HepG2 (cell line): ENCODE measurements around the gene SPHK1. TPM values are rescaled to one million over a fixed set of nuclear protein-coding genes. Genes with fewer than 3 reads are reported as not detected.

Experiments used
- ARHGAP35 ChIP-seq: sonication (generic); formaldehyde crosslinking; IDR thresholded peaks from 2 replicates; pipeline ENCODE4 v1.9.0; 2022; ENCODE audit warnings: mild to moderate bottlenecking, inconsistent platforms, moderate library complexity, missing genetic modification reagents, borderline replicate concordance
- CBX5 ChIP-seq: sonication (generic); formaldehyde crosslinking; IDR thresholded peaks from 2 replicates; pipeline ENCODE4 v1.4.0; 2020; ENCODE audit warnings: missing genetic modification reagents, borderline replicate concordance
- ELF1 ChIP-seq: sonication (generic); formaldehyde crosslinking; IDR thresholded peaks from 2 replicates; pipeline ENCODE4 v1.4.0; 2020; ENCODE audit warnings: missing genetic modification reagents
- HDAC2 ChIP-seq: sonication (generic); formaldehyde crosslinking; IDR thresholded peaks from 2 replicates; pipeline ENCODE4 v1.4.0; 2020; ENCODE audit warnings: missing genetic modification reagents
- HIC2 ChIP-seq: sonication (generic); formaldehyde crosslinking; IDR thresholded peaks from 2 replicates; pipeline ENCODE4 v1.9.0; 2022; ENCODE audit warnings: low read depth, missing genetic modification reagents
- IRF9 ChIP-seq: sonication (generic); formaldehyde crosslinking; IDR thresholded peaks from 2 replicates; pipeline ENCODE4 v1.8.0; 2022; ENCODE audit warnings: missing genetic modification reagents, mild to moderate bottlenecking, borderline replicate concordance
- LBX2 ChIP-seq: sonication (generic); formaldehyde crosslinking; IDR thresholded peaks from 2 replicates; pipeline ENCODE4 v1.5.0; 2020; ENCODE audit warnings: missing genetic modification reagents, mild to moderate bottlenecking, borderline replicate concordance
- NCOA1 ChIP-seq: sonication (generic); formaldehyde crosslinking; IDR thresholded peaks from 2 replicates; pipeline ENCODE4 v1.9.0; 2021; ENCODE audit warnings: missing genetic modification reagents
- NFE2L1 ChIP-seq: sonication (generic); formaldehyde crosslinking; IDR thresholded peaks from 2 replicates; pipeline ENCODE4 v1.4.0; 2020; ENCODE audit warnings: missing genetic modification reagents, mild to moderate bottlenecking, borderline replicate concordance
- NR2F6 ChIP-seq, 2 experiments: IDR thresholded peaks; 2 replicates each; pipeline ENCODE4 v1.6.1; 2016; ENCODE audit warnings: antibody characterized with exemption in 1 of 2, mild to moderate bottlenecking in 1 of 2
- RBM39 ChIP-seq: fragments of 200-400 bp; formaldehyde crosslinking; IDR thresholded peaks from one replicate; pipeline ENCODE4 v1.6.1; 2018; ENCODE audit warnings: antibody characterized with exemption, mild to moderate bottlenecking, low read depth, low read length; ENCODE audit not compliant: poor library complexity, severe bottlenecking
- RFX5 ChIP-seq: IDR thresholded peaks from 2 replicates; pipeline ENCODE4 v1.6.1; 2011; ENCODE audit warnings: low read depth, low read length, improper control_type of control experiment
- SKIL ChIP-seq: sonication (generic); formaldehyde crosslinking; IDR thresholded peaks from 2 replicates; pipeline ENCODE4 v1.8.0; 2022; ENCODE audit warnings: missing genetic modification reagents, mild to moderate bottlenecking, moderate library complexity, borderline replicate concordance
- SRSF1 ChIP-seq: fragments of 200-400 bp; formaldehyde crosslinking; optimal IDR thresholded peaks from 2 replicates; pipeline ENCODE3; 2017; ENCODE audit warnings: mild to moderate bottlenecking, low read depth, low read length, moderate library complexity
- TGIF2 ChIP-seq: IDR thresholded peaks from 2 replicates; pipeline ENCODE4 v1.6.1; 2016; ENCODE audit warnings: control low read depth, missing compliant biosample characterization
- TOE1 ChIP-seq: sonication (generic); formaldehyde crosslinking; IDR thresholded peaks from 2 replicates; pipeline ENCODE4 v1.4.0; 2020; ENCODE audit warnings: mild to moderate bottlenecking, missing genetic modification reagents
- YEATS2 ChIP-seq: sonication (generic); formaldehyde crosslinking; IDR thresholded peaks from 2 replicates; pipeline ENCODE4 v1.4.0; 2020; ENCODE audit warnings: missing genetic modification reagents, borderline replicate concordance
- ZBTB2 ChIP-seq: sonication (generic); formaldehyde crosslinking; IDR thresholded peaks from 2 replicates; pipeline ENCODE4 v1.8.0; 2022; ENCODE audit warnings: low read depth, missing genetic modification reagents
- ZNF713 ChIP-seq: sonication (generic); formaldehyde crosslinking; IDR thresholded peaks from 2 replicates; pipeline ENCODE4 v1.4.0; 2020; ENCODE audit warnings: mild to moderate bottlenecking, missing genetic modification reagents
- ZNF782 ChIP-seq: sonication (generic); formaldehyde crosslinking; IDR thresholded peaks from 2 replicates; pipeline ENCODE4 v1.4.0; 2020; ENCODE audit warnings: missing genetic modification reagents, mild to moderate bottlenecking, borderline replicate concordance
- polyA plus RNA-seq, 8 experiments: library from polyadenylated mRNA; depleted of rRNA in 3 of 8; stranded (reverse) in 7 of 8; unstranded in 1 of 8; fragments of >200 nt; fragmentation: Illumina TruSeq in 4 of 8; extraction: Trizol in 4 of 8; gene quantifications; 2 replicates each; pipeline versions ENCODE4 v1.2.1 to v1.2.3, GENCODE V29; 2011 to 2016; ENCODE audit warnings: low read depth in 4 of 8, missing spikeins in 1 of 8, mixed read lengths in 1 of 8; ENCODE audit not compliant: insufficient read depth in 1 of 8
- total RNA-seq, 5 experiments: library from RNA; depleted of rRNA; stranded (reverse); fragments of >200 nt; fragmentation: Illumina TruSeq; extraction: Trizol; gene quantifications; 2 replicates each; pipeline ENCODE4 v1.2.3, GENCODE V29; 2016; ENCODE audit warnings: low read depth in 1 of 5

SPHK1 gene
- total and polyA plus RNA-seq, 2 of the 13 experiments (the other 11 are each of a cell fraction or from before 2014, with no cell fraction given): 129 to 160 TPM

GRCh38 chr17:76383546-76384221, 725 bp upstream of the SPHK1 start (continued):
- TF ChIP-seq IRF9 (CRISPR knock-in tag) (peak; percentile 10; the same call in 1 of the 2 replicates), HIC2 (CRISPR knock-in tag) (no peak), TGIF2 (CRISPR knock-in tag) (peak; percentile 70; the same call in 1 of the 2 replicates), ZNF782 (CRISPR knock-in tag) (no peak; the same call in 1 of the 2 replicates), LBX2 (CRISPR knock-in tag) (0 out of 2 replicates have a peak, but pooled peaks have one; percentile 18), CBX5 (peak; percentile 52; the same call in 1 of the 2 replicates), ELF1 (no peak), NCOA1 (0 out of 2 replicates have a peak, but pooled peaks have one; percentile 31), ZNF713 (CRISPR knock-in tag) (0 out of 2 replicates have a peak, but pooled peaks have one; percentile 78), NR2F6 (IDR thresholded peaks at IDR 0.05) (no peak), NR2F6 (CRISPR knock-in tag; IDR thresholded peaks at IDR 0.05) (peak; percentile 14; the same call in 1 of the 2 replicates), ARHGAP35 (0 out of 2 replicates have a peak, but pooled peaks have one; percentile 35), HDAC2 (CRISPR knock-in tag) (0 out of 2 replicates have a peak, but pooled peaks have one; percentile 20), RBM39 (no peak), SKIL (peak; percentile 10; the same call in 1 of the 2 replicates), RFX5 (no peak), YEATS2 (peak; percentile 56; the same call in 1 of the 2 replicates), TOE1 (no peak), ZBTB2 (CRISPR knock-in tag) (peak; percentile 22; the same call in 1 of the 2 replicates), NFE2L1 (CRISPR knock-in tag) (0 out of 2 replicates have a peak, but pooled peaks have one; percentile 66), SRSF1 (peak; percentile 57)
